Progenitor cell of endocrine pancreas (in vitro differentiated cells): ENCODE results near the gene CBLB. TPM values are rescaled to one million over a fixed set of nuclear protein-coding genes. Genes with fewer than 3 reads are reported as not detected.
A peak's percentile ranks its signal among the peaks of the same experiment; 100 is the strongest.

Experiments used
- DNase-seq: peaks from one replicate; pipeline ENCODE4 v3.0.0; 2021; ENCODE audit warnings: low spot score; ENCODE audit not compliant: unreplicated experiment
- H3K27ac Mint-ChIP-seq: 2 replicates; pipeline ENCODE4 v1.8.0; 2021; ENCODE audit warnings: mild to moderate bottlenecking, moderate library complexity, mixed read lengths
- H3K27me3 Mint-ChIP-seq: 2 replicates; pipeline ENCODE4 v1.8.0; 2021; ENCODE audit warnings: mixed read lengths
- H3K36me3 Mint-ChIP-seq: 2 replicates; pipeline ENCODE4 v1.8.0; 2022; ENCODE audit warnings: mixed read lengths; ENCODE audit not compliant: insufficient read depth
- H3K4me1 Mint-ChIP-seq: 2 replicates; pipeline ENCODE4 v1.8.0; 2021; ENCODE audit warnings: low read depth, mixed read lengths
- H3K4me3 Mint-ChIP-seq: 2 replicates; pipeline ENCODE4 v1.8.0; 2021; ENCODE audit warnings: low read depth, mild to moderate bottlenecking, moderate library complexity, mixed read lengths
- H3K9me3 Mint-ChIP-seq: 2 replicates; pipeline ENCODE4 v1.8.0; 2021; ENCODE audit warnings: low read depth, mixed read lengths
- CTCF ChIP-seq: fragments of 200-600 bp; sonication (generic); IDR thresholded peaks from one replicate; pipeline ENCODE4 v1.5.0; 2021; ENCODE audit warnings: antibody characterized with exemption, mild to moderate bottlenecking; ENCODE audit not compliant: unreplicated experiment
- total RNA-seq: library from RNA; stranded (reverse); gene quantifications from 2 replicates; pipeline ENCODE4 v1.2.1, GENCODE V29; 2021

CBLB gene
- total RNA-seq, 1 donor from 2014 or later = 64.1 TPM

DNA sequence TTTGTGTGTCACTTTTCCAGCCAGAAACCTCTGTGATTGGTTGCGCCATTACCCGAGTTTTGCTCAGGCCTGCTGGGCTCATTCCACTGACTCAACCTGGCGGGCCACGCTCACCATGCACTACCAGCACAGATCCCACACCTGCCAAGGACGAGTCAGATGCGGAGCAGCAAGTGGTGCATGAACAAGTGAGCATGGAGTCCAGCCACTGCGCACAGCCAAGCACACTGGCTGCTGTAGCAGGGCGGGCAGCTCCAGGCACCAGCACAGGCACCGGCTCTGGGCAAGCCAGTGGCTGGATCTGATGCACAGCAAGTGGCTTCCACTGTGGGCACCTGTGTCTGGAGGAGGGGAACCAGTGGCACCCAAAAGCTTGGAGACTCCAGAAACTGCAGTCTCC lies 110.4 kb downstream of the CBLB start:
- Mint-ChIP-seq H3K4me1 (peaks cover 10% of the 10 kb centered on the region), H3K36me3 (peaks cover 34% of the 10 kb centered on the region), H3K27ac (no peak overlapping the region), H3K4me3 (no peak overlapping the region), H3K27me3 (no peaks in the 10 kb centered on the region), H3K9me3 (peaks cover 20% of the 10 kb centered on the region)
- no peak for DNase-seq
- TF ChIP-seq CTCF = no peak

DNA sequence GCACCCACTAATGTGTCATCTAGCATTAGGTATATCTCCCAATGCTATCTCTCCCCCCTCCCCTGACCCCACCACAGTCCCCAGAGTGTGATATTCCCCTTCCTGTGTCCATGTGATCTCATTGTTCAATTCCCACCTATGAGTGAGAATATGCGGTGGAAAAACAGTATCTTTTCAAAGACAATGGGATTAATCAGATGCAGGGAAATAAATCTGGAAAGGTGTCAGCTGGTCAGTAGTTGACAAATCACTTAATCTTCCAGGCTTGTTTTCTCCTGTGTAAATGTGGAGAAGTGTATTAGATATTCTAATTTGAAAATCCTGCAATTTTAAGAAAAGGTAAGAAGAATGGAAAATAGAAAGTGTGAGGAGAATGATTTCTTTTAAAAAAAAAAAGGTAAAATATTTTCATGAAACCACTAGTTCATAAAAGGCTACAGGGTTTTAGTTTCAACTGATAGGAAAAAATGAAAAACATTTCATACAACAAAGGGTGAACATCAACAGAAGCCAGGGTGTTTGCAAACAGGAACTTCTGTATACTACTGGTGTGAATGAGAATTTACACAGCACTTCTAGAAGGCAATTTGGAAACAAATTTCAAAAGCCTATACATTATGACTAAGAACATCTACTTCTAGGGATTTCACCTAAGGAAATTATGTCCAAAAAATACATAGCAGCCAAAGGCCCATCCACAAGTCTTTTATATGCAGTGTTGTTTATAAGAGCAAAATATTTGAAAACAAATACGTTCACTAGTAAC lies 113.5 kb downstream of the CBLB start:
- peaks cover 16% of the 10 kb centered on the region for H3K4me1 Mint-ChIP-seq
- peak overlapping the region; percentile 73 for H3K27ac Mint-ChIP-seq
- H3K36me3 Mint-ChIP-seq = peaks cover 10% of the 10 kb centered on the region
- H3K4me3 Mint-ChIP-seq = no peak overlapping the region
- TF ChIP-seq CTCF = no peak
- DNase-seq = no peak
- no peaks in the 10 kb centered on the region for H3K9me3 Mint-ChIP-seq
- H3K27me3 Mint-ChIP-seq = no peaks in the 10 kb centered on the region

DNA sequence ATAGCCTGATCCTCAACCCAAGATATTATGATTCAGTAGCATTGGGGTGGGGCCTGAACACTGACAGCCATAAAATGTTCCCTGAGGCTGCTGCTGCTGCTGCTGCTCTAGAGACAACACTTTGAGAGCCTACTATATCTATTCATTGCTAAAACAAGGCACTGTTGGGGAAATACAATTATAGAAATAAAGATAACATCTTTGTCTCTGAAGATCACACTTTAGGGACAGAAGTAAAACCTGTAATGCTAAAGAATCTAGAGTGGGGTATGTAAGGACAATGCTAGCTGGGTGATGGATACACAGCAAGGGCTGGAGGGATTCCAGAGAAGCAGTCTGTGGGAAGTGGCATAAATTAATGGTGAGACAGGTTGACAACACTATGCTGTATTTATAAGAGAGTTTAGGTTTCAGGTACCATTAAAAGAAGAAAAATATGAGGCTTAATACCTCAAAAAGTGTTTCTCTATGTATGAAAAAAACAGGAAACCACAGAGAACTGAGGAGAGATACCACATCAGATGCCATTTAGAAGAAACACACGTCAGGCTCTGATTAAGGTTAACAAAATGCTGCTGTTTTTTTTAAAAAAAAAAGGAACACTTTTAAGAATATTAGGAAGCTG lies 115.9 kb downstream of the CBLB start:
- Mint-ChIP-seq H3K9me3 (no peaks in the 10 kb centered on the region), H3K27me3 (no peaks in the 10 kb centered on the region), H3K36me3 (peaks cover 2% of the 10 kb centered on the region), H3K27ac (peak overlapping the region; percentile 58), H3K4me1 (peaks cover 16% of the 10 kb centered on the region), H3K4me3 (no peak overlapping the region)
- no peak for TF ChIP-seq CTCF
- no peak for DNase-seq

DNA sequence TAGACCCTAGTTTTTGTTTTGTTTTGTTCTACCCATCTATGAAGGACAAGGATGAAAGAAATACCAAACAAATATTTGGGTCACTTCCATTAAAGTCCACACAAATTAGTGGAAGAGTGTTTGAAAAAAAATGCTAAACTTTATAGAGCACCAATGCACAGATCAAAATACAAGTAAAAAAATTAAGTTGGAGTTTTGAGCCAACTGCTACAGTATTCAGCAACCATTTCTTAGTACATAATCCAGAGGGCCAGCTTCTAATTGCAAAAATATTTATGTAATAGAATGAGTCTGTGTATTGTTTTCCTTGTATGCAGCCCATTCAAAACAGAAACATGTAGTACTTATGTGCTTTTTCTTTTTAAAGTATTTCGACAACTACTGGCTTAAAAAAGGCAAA lies 121.1 kb downstream of the CBLB start:
- no peak for TF ChIP-seq CTCF
- no peak for DNase-seq
- H3K27ac Mint-ChIP-seq = no peak overlapping the region
- peaks cover 13% of the 10 kb centered on the region for H3K36me3 Mint-ChIP-seq
- no peaks in the 10 kb centered on the region for H3K9me3 Mint-ChIP-seq
- H3K27me3 Mint-ChIP-seq = no peaks in the 10 kb centered on the region
- peaks cover 14% of the 10 kb centered on the region for H3K4me1 Mint-ChIP-seq
- H3K4me3 Mint-ChIP-seq = no peak overlapping the region

DNA sequence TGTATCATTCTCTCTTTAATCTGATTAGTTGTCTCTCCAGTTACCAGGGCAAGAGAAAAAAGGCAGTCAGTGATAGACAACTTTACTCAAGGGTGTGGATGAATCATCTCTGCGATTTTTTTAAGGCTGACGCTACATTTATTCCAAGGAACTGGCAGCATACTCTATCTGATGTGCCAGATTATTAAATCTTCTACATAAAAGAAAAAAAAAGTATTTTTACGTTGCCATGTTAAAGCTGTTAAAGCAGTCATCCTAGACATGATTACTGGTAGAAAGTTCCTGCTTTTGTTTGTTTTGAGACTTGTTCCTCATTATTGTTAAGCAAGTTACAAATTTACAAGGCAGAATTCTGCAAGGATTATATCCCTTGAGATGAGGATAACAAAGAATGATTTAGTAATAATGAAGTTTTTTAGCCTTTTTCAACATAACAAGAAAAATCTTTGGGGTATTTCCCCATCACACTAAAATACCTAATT lies 121.7 kb downstream of the CBLB start:
- TF ChIP-seq CTCF = no peak
- no peak overlapping the region for H3K4me3 Mint-ChIP-seq
- H3K27me3 Mint-ChIP-seq = no peaks in the 10 kb centered on the region
- no peaks in the 10 kb centered on the region for H3K9me3 Mint-ChIP-seq
- H3K36me3 Mint-ChIP-seq = peaks cover 13% of the 10 kb centered on the region
- H3K27ac Mint-ChIP-seq = peak overlapping the region; percentile 25
- H3K4me1 Mint-ChIP-seq = peaks cover 13% of the 10 kb centered on the region
- no peak for DNase-seq
